ENCODE results near the gene SGF29.
"Not testable (repeated sequence)": the region's sequence is repeated elsewhere in the genome, so short reads cannot be mapped to it uniquely, and the experiment has no call there.

Gene SGF29

GRCh38 chr16:28596115-28596630 lies 42.5 kb downstream of the SGF29 start:
- DNase-seq (ENCODE audit: low read depth): no peak

- DNase-seq (ENCODE audit: low read depth): no peak
Observed at GRCh38 chr16:28596840-28597691, 43.3 kb downstream of the SGF29 start, which contains the start of gene SULT1A2. SULT1A2 (minus strand) TSS chr16:28597050; CDS start chr16:28595930, 1,120 bp downstream.

GRCh38 chr16:28597692-28598261 lies 44.1 kb downstream of the SGF29 start:
- DNase-seq (ENCODE audit: low read depth): no peak

GRCh38 chr16:28599377-28600285 lies 45.9 kb downstream of the SGF29 start:
- not testable (repeated sequence) for DNase-seq (ENCODE audit: low read depth)

- DNase-seq (ENCODE audit: low read depth): not testable (repeated sequence)
Observed at GRCh38 chr16:28600965-28601364, 47.2 kb downstream of the SGF29 start.

- not testable (repeated sequence) for DNase-seq (ENCODE audit: low read depth)
Observed at GRCh38 chr16:28601589-28601988, 47.9 kb downstream of the SGF29 start.

GRCh38 chr16:28602062-28602461 lies 48.3 kb downstream of the SGF29 start:
- DNase-seq (ENCODE audit: low read depth): not testable (repeated sequence)

GRCh38 chr16:28602529-28602928 lies 48.8 kb downstream of the SGF29 start:
- no peak for DNase-seq (ENCODE audit: low read depth)

- no peak for DNase-seq (ENCODE audit: low read depth)
Observed at GRCh38 chr16:28603381-28604185, 49.9 kb downstream of the SGF29 start.

GRCh38 chr16:28604186-28604565 lies 50.5 kb downstream of the SGF29 start:
- DNase-seq (ENCODE audit: low read depth): no peak

GRCh38 chr16:28606291-28607115 lies 52.8 kb downstream of the SGF29 start:
- no peak for DNase-seq (ENCODE audit: low read depth)

GRCh38 chr16:28607116-28607623 lies 53.5 kb downstream of the SGF29 start:
- no peak for DNase-seq (ENCODE audit: low read depth)

- not testable (repeated sequence) for DNase-seq (ENCODE audit: low read depth)
Observed at GRCh38 chr16:28607681-28608495, 54.2 kb downstream of the SGF29 start.

- not testable (repeated sequence) for DNase-seq (ENCODE audit: low read depth)
Observed at GRCh38 chr16:28608496-28608808, 54.7 kb downstream of the SGF29 start.

GRCh38 chr16:28608867-28609596 lies 55.3 kb downstream of the SGF29 start:
- not testable (repeated sequence) for DNase-seq (ENCODE audit: low read depth)

GRCh38 chr16:28609631-28610594 lies 56.2 kb downstream of the SGF29 start, which contains the start of gene SULT1A1:
SULT1A1 (minus strand) TSS chr16:28610044; CDS start chr16:28608855, 1,189 bp downstream.
- no peak for DNase-seq (ENCODE audit: low read depth)

- no peak for DNase-seq (ENCODE audit: low read depth)
Observed at GRCh38 chr16:28610595-28611191, 57.0 kb downstream of the SGF29 start.
